ENCODE measurements around the gene ZPBP.

ZPBP gene

DNA sequence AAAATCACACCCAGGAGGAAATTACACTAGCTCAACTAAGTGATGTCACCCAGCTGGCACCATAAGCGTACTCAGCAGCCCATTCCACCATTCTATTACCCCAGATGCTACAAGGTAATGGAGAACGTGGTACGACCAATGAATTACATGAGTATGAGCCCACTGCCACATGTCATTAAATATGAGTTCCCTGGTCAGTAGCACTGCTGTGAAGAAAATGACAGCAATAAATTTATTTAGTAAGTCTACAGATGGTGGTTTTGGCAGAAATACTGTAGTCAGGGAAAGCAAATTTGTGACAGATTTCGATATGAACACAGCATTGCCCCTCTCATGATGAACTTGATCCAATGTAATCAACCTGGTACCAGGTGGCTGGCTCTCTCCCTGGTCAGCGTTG lies 165.4 kb downstream of the ZPBP start:
- no peak for TF ChIP-seq TCF12 (IDR thresholded peaks at IDR 0.05; ENCODE audit: low read depth)
- TF ChIP-seq, protein P1, sequence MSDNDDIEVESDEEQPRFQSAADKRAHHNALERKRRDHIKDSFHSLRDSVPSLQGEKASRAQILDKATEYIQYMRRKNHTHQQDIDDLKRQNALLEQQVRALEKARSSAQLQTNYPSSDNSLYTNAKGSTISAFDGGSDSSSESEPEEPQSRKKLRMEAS (IDR thresholded peaks at IDR 0.05), result no peak
- no peak for TF ChIP-seq CEBPB (IDR thresholded peaks at IDR 0.05)
- no peak for TF ChIP-seq YY1 (IDR thresholded peaks at IDR 0.05; ENCODE audit: low read depth)
- TF ChIP-seq CREB1 (IDR thresholded peaks at IDR 0.05; ENCODE audit: low read depth), result no peak
- no peak for TF ChIP-seq ZBTB7A (IDR thresholded peaks at IDR 0.05; ENCODE audit: low read depth)
- no peak for TF ChIP-seq FOXM1 (IDR thresholded peaks at IDR 0.05; ENCODE audit: borderline replicate concordance, low read depth)

DNA sequence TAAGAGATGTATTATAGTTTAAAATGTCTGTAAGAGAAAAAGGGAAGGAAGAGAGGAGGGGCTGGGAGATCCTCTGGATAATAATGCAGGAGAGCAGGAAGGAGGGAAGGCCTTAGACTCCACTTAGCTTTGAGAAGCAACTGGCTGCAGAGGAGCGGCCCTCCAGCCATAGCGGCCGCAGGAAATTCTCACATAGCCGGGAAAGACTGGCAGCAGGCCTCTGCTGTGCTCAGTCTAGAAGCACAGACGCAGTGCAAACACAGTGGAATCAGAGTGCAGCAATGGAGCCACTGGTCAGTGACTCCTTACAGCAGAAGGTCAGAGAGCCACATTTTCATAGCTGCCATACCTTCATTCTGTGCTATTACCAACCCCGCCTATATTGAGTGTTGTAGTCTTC lies 166.3 kb downstream of the ZPBP start:
- TF ChIP-seq EGR1 (IDR thresholded peaks at IDR 0.05), result no peak
- TF ChIP-seq RAD21 (IDR thresholded peaks at IDR 0.05; ENCODE audit: low read depth), result no peak
- TF ChIP-seq, protein P1 (IDR thresholded peaks at IDR 0.05), result no peak
- no peak for TF ChIP-seq TAF1 (IDR thresholded peaks at IDR 0.05; ENCODE audit: low read depth)
- TF ChIP-seq, protein P2, sequence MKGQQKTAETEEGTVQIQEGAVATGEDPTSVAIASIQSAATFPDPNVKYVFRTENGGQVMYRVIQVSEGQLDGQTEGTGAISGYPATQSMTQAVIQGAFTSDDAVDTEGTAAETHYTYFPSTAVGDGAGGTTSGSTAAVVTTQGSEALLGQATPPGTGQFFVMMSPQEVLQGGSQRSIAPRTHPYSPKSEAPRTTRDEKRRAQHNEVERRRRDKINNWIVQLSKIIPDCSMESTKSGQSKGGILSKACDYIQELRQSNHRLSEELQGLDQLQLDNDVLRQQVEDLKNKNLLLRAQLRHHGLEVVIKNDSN (IDR thresholded peaks at IDR 0.05), result no peak
- no peak for TF ChIP-seq TCF12 (IDR thresholded peaks at IDR 0.05; ENCODE audit: low read depth)
- TF ChIP-seq CREB1 (IDR thresholded peaks at IDR 0.05; ENCODE audit: low read depth), result no peak
- TF ChIP-seq ZBTB7A (IDR thresholded peaks at IDR 0.05; ENCODE audit: low read depth), result no peak
- TF ChIP-seq, protein P3, sequence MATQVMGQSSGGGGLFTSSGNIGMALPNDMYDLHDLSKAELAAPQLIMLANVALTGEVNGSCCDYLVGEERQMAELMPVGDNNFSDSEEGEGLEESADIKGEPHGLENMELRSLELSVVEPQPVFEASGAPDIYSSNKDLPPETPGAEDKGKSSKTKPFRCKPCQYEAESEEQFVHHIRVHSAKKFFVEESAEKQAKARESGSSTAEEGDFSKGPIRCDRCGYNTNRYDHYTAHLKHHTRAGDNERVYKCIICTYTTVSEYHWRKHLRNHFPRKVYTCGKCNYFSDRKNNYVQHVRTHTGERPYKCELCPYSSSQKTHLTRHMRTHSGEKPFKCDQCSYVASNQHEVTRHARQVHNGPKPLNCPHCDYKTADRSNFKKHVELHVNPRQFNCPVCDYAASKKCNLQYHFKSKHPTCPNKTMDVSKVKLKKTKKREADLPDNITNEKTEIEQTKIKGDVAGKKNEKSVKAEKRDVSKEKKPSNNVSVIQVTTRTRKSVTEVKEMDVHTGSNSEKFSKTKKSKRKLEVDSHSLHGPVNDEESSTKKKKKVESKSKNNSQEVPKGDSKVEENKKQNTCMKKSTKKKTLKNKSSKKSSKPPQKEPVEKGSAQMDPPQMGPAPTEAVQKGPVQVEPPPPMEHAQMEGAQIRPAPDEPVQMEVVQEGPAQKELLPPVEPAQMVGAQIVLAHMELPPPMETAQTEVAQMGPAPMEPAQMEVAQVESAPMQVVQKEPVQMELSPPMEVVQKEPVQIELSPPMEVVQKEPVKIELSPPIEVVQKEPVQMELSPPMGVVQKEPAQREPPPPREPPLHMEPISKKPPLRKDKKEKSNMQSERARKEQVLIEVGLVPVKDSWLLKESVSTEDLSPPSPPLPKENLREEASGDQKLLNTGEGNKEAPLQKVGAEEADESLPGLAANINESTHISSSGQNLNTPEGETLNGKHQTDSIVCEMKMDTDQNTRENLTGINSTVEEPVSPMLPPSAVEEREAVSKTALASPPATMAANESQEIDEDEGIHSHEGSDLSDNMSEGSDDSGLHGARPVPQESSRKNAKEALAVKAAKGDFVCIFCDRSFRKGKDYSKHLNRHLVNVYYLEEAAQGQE (IDR thresholded peaks at IDR 0.05; ENCODE audit: low read depth), result no peak
- no peak for TF ChIP-seq NFIC (IDR thresholded peaks at IDR 0.05)
- no peak for TF ChIP-seq CEBPB (IDR thresholded peaks at IDR 0.05)
- no peak for TF ChIP-seq EP300 (IDR thresholded peaks at IDR 0.05; ENCODE audit: borderline replicate concordance)
- no peak for TF ChIP-seq YY1 (IDR thresholded peaks at IDR 0.05; ENCODE audit: low read depth)
- no peak for TF ChIP-seq TEAD4 (IDR thresholded peaks at IDR 0.05)
- TF ChIP-seq FOXM1 (IDR thresholded peaks at IDR 0.05; ENCODE audit: borderline replicate concordance, low read depth), result no peak

DNA sequence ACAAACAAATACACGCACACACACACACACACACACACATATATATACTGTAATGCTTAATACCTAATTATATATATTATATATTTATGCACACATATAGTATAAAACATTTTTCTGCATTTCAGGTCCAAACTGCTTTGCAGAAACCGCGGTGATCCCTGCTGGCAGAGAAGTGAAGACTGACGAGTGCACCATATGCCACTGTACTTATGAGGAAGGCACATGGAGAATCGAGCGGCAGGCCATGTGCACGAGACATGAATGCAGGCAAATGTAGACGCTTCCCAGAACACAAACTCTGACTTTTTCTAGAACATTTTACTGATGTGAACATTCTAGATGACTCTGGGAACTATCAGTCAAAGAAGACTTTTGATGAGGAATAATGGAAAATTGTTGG lies 181.1 kb downstream of the ZPBP start:
- TF ChIP-seq TAF1 (IDR thresholded peaks at IDR 0.05; ENCODE audit: low read depth), result no peak
- TF ChIP-seq, protein P1 (IDR thresholded peaks at IDR 0.05), result no peak
- no peak for TF ChIP-seq CEBPB (IDR thresholded peaks at IDR 0.05)
- TF ChIP-seq RAD21 (IDR thresholded peaks at IDR 0.05; ENCODE audit: low read depth), result no peak
- no peak for TF ChIP-seq EP300 (IDR thresholded peaks at IDR 0.05; ENCODE audit: borderline replicate concordance)

DNA sequence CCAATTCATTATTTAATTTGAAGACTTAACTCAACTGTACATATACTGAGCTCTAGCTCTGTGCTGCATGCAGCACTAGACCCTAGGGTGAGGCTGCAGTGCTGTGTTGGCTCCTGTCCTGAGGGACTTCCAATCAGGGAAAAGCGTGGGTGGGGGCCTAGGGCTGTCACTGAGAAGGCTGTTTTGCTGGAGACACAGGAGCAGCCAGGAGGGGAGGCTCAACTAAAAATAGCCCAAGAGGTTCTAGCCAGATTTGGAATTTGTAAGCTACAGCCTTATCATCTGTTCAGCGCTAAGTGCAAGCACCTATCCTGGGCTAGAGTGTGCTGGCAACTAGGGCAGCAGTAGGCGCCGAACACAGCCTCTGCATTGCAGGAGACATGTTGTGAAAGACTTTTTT lies 198.5 kb downstream of the ZPBP start:
- TF ChIP-seq TCF12 (IDR thresholded peaks at IDR 0.05; ENCODE audit: low read depth) (no peak), EP300 (IDR thresholded peaks at IDR 0.05; ENCODE audit: borderline replicate concordance) (no peak), TEAD4 (IDR thresholded peaks at IDR 0.05) (no peak)

DNA sequence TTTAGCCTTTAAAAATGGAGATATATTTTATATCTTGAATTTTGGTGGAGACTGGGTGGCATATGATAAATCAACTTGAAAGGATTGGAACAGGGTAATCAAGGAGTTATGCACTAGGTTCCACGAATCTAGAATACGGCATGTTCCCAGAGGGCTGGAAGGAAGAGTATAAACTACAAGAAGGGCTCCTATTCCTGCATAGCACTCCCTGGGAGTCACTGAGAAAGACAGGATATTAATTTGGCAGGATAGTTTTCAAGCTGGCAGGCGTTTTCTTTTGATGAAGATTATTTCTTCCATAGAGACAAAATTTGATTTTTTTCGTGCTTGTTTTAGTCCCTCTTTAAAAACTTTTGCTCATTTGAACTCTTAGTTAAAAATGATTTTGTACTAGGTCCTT lies 199.9 kb downstream of the ZPBP start:
- TF ChIP-seq, protein P1 (IDR thresholded peaks at IDR 0.05), result no peak
- TF ChIP-seq ZBTB7A (IDR thresholded peaks at IDR 0.05; ENCODE audit: low read depth) (no peak), NFIC (IDR thresholded peaks at IDR 0.05) (no peak), TAF1 (IDR thresholded peaks at IDR 0.05; ENCODE audit: low read depth) (no peak), CREB1 (IDR thresholded peaks at IDR 0.05; ENCODE audit: low read depth) (no peak), CEBPB (IDR thresholded peaks at IDR 0.05) (no peak), YY1 (IDR thresholded peaks at IDR 0.05; ENCODE audit: low read depth) (no peak), TCF12 (IDR thresholded peaks at IDR 0.05; ENCODE audit: low read depth) (no peak), FOXM1 (IDR thresholded peaks at IDR 0.05; ENCODE audit: borderline replicate concordance, low read depth) (no peak), TEAD4 (IDR thresholded peaks at IDR 0.05) (no peak), EP300 (IDR thresholded peaks at IDR 0.05; ENCODE audit: borderline replicate concordance) (no peak), EGR1 (IDR thresholded peaks at IDR 0.05) (no peak), RAD21 (IDR thresholded peaks at IDR 0.05; ENCODE audit: low read depth) (no peak)
- TF ChIP-seq, protein P2 (IDR thresholded peaks at IDR 0.05), result no peak
- TF ChIP-seq, protein P3 (IDR thresholded peaks at IDR 0.05; ENCODE audit: low read depth), result no peak

DNA sequence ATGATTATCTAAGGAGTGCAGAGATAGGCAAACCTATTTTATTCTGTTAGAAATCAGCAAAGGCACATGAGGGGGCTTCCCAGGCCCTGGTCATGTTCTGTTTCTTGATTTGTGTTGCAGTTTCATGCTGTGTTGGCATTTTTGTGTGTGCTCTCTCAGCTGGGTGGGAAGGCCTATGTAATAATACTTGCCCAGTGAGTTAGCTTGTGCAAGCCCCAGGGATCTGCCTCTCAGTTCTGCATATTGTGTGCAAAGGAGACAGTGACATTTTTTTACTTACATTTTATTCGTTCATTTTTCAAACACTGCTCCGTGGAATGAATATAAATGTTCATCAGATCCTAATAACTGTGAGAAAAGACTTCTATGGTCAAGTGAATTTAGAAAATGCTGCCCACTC lies 200.6 kb downstream of the ZPBP start:
- no peak for TF ChIP-seq ZBTB7A (IDR thresholded peaks at IDR 0.05; ENCODE audit: low read depth)
- no peak for TF ChIP-seq TEAD4 (IDR thresholded peaks at IDR 0.05)
- TF ChIP-seq, protein P1 (IDR thresholded peaks at IDR 0.05), result no peak
- no peak for TF ChIP-seq TCF12 (IDR thresholded peaks at IDR 0.05; ENCODE audit: low read depth)
- no peak for TF ChIP-seq NFIC (IDR thresholded peaks at IDR 0.05)
- TF ChIP-seq YY1 (IDR thresholded peaks at IDR 0.05; ENCODE audit: low read depth), result no peak
- TF ChIP-seq, protein P2 (IDR thresholded peaks at IDR 0.05), result no peak
- TF ChIP-seq CREB1 (IDR thresholded peaks at IDR 0.05; ENCODE audit: low read depth), result no peak

All from Ishikawa (cell line).